Spinal cord (tissue), 10 donors: ENCODE data around the gene MPO. TPM values are rescaled to one million over a fixed set of nuclear protein-coding genes. Genes with fewer than 3 reads are reported as not detected.

Experiments
- DNase-seq, 6 donors: peaks; one replicate each; pipeline versions ENCODE4 v3.0.0 to v3.0.0-alpha.2; 2013 to 2015; ENCODE audit warnings: low spot score in 6 of 6, low read depth in 4 of 6
- H3K27ac ChIP-seq: one replicate; pipeline ENCODE4 v1.5.1; 2013; ENCODE audit warnings: low read depth, low read length, control low read depth
- H3K27me3 ChIP-seq: one replicate; pipeline ENCODE4 v1.6.1; 2013; ENCODE audit warnings: low read length; ENCODE audit not compliant: control insufficient read depth, insufficient read depth
- H3K36me3 ChIP-seq: one replicate; pipeline ENCODE4 v1.6.1; 2013; ENCODE audit warnings: low read length; ENCODE audit not compliant: control insufficient read depth, insufficient read depth
- H3K4me1 ChIP-seq: one replicate; pipeline ENCODE4 v1.6.1; 2013; ENCODE audit warnings: low read length; ENCODE audit not compliant: control insufficient read depth, insufficient read depth
- H3K4me3 ChIP-seq: one replicate; pipeline ENCODE4 v1.5.1; 2013; ENCODE audit warnings: low read depth, low read length, control low read depth
- H3K9me3 ChIP-seq: one replicate; pipeline ENCODE4 v1.6.1; 2013; ENCODE audit warnings: low read length; ENCODE audit not compliant: control insufficient read depth, insufficient read depth
- WGBS: methylation state at CpG from one replicate; pipeline ENCODE4 v1.1.5; 2013; ENCODE audit warnings: missing lambda C conversion rate; ENCODE audit not compliant: insufficient coverage; 5-methylcytosine and 5-hydroxymethylcytosine counted together
- polyA plus RNA-seq, 2 donors: library from polyadenylated mRNA; unstranded; fragments of 120-200 nt; gene quantifications; one replicate each; pipeline ENCODE4 v1.2.1, GENCODE V29; 2013; ENCODE audit not compliant: insufficient read length in 2 of 2
- total RNA-seq, 2 donors: library from RNA; depleted of rRNA in 1 of 2; stranded (reverse); fragments of 120-200 nt in 1 of 2; fragments of >200 nt in 1 of 2; gene quantifications; one replicate each; pipeline versions ENCODE4 v1.2.3 to v1.2.4, GENCODE V29; 2013 to 2014
- donor health status: healthy.

Gene MPO
- total and polyA plus RNA-seq, 4 donors: 1.9 to 71.2 (median 4.8) TPM

GRCh38 chr17:58279016-58279711, 1.6 kb downstream of the MPO start:
- Histone ChIP-seq H3K9me3 (no peaks in the 10 kb centered on the region), H3K27me3 (peaks cover 11% of the 10 kb centered on the region), H3K4me3 (no peak overlapping the region), H3K27ac (no peak overlapping the region), H3K36me3 (no peaks in the 10 kb centered on the region), H3K4me1 (peaks cover 23% of the 10 kb centered on the region)
- WGBS: 13% methylated on average over 59 of the region's 60 CpGs
- peak in 2 of 6 donors; percentile 28 to 66 for DNase-seq

GRCh38 chr17:58278661-58279015, 2.1 kb downstream of the MPO start:
- no peaks in the 10 kb centered on the region for H3K9me3 ChIP-seq
- WGBS: 41% methylated on average over 5 of the region's 5 CpGs
- H3K36me3 ChIP-seq: no peaks in the 10 kb centered on the region
- peak in 1 of 6 donors; percentile 17 for DNase-seq
- H3K4me3 ChIP-seq: no peak overlapping the region
- no peak overlapping the region for H3K27ac ChIP-seq
- peaks cover 11% of the 10 kb centered on the region for H3K27me3 ChIP-seq
- H3K4me1 ChIP-seq: peaks cover 23% of the 10 kb centered on the region

- H3K27ac ChIP-seq: no peak overlapping the region
Observed at GRCh38 chr17:58277802-58278595, 2.7 kb downstream of the MPO start.

DNA sequence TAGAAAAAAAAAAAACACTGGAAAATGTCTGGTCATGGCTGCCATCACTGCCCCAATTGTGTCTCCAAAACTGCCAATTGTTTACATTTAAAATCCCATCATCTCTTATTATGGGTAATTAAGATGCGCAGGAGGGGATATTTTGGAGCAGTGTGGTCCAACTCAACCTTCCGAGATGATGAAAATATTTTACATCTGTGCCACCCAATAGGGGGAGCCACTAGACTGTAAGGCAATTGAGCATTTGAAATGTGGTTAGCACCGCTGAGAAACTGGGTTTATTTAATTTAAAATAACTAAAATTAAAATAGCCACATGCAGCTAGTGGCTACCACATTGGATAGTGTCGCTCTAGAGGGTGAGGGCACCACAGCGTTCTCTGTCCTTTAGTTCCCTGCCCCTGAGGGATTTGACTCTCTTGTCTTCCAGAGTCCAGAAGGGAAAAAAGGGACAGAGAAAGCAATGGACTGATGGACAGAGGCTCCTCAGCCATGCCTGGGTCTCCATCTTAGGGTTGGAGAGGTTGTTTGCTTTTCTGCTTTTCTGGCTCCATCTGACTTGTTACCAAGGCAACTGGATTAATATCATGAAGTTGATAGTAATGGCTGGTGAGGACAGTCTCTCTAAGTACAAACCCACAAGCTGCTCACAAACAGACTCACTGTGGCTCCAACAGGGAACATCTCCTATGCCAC, 3.5 kb downstream of the MPO start:
- Histone ChIP-seq H3K4me3 (no peak overlapping the region), H3K27me3 (peaks cover 11% of the 10 kb centered on the region), H3K27ac (no peak overlapping the region), H3K4me1 (peaks cover 23% of the 10 kb centered on the region), H3K9me3 (no peaks in the 10 kb centered on the region), H3K36me3 (no peaks in the 10 kb centered on the region)
- 80% methylated on average over 2 of the region's 5 CpGs for WGBS
- peak in 2 of 6 donors; percentile 20 to 77 for DNase-seq

More at GRCh38 chr17:58277802-58278595, 2.7 kb downstream of the MPO start:
- 85% methylated on average over 31 of the region's 36 CpGs for WGBS
- no peak for DNase-seq
- no peaks in the 10 kb centered on the region for H3K36me3 ChIP-seq
- peaks cover 11% of the 10 kb centered on the region for H3K27me3 ChIP-seq
- H3K4me3 ChIP-seq: no peak overlapping the region
- H3K4me1 ChIP-seq: peaks cover 23% of the 10 kb centered on the region
- H3K9me3 ChIP-seq: no peaks in the 10 kb centered on the region

DNA sequence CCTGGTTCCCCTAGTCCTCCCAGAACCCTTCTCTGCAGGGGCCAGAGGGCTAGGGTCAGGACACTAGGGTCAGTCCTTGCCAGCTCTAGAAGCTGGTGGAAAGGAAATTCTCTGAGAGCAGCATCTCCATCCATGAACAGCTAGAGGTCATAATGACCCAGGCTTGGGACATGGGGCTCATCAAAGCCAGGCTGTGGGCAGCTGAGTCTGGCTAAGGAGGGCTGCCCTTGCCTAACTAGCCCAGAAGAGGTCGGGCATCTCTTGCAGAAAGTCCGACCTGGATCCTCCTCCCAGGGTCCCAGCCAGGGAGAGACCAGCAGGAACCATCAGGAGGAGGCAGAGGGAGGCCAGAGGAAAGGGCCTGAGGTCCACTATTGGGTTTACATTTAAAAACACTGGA, 4.3 kb downstream of the MPO start:
- Histone ChIP-seq H3K9me3 (no peaks in the 10 kb centered on the region), H3K27me3 (peaks cover 11% of the 10 kb centered on the region), H3K27ac (no peak overlapping the region), H3K4me1 (peaks cover 23% of the 10 kb centered on the region), H3K36me3 (no peaks in the 10 kb centered on the region), H3K4me3 (no peak overlapping the region)
- WGBS: 67% methylated on average over 2 of the region's 2 CpGs
- no peak for DNase-seq

DNA sequence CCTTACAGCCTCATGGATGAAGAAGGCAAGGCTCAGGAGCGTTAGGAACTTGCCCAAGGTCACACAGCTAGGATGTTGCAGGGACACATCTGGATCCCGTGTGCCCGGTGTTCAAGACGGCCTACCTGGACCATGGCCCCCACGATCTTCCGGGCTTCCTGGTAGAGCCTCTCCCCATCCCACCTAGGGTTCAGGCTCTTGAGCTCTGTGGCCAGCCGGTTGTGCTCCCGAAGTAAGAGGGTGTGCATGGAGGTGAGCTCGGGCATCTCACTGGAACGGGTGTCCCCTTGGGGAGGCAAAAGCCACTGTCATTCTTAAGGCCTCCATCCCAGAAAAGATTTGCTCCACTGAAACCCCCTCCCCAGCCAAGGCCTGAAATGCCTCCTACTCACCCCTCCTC, 5.3 kb downstream of the MPO start:
- Histone ChIP-seq H3K4me3 (no peak overlapping the region), H3K4me1 (peaks cover 23% of the 10 kb centered on the region), H3K36me3 (no peaks in the 10 kb centered on the region), H3K27ac (no peak overlapping the region), H3K9me3 (no peaks in the 10 kb centered on the region), H3K27me3 (peaks cover 8% of the 10 kb centered on the region)
- WGBS: 87% methylated on average over 10 of the region's 10 CpGs
- DNase-seq: no peak

- no peaks in the 10 kb centered on the region for H3K36me3 ChIP-seq
- 94% methylated on average over 14 of the region's 15 CpGs for WGBS
- H3K4me1 ChIP-seq: peaks cover 11% of the 10 kb centered on the region
- no peak overlapping the region for H3K27ac ChIP-seq
- peaks cover 3% of the 10 kb centered on the region for H3K27me3 ChIP-seq
- H3K4me3 ChIP-seq: no peak overlapping the region
- DNase-seq: no peak
- H3K9me3 ChIP-seq: no peaks in the 10 kb centered on the region
Observed at GRCh38 chr17:58273453-58274104, 7.2 kb downstream of the MPO start.

DNA sequence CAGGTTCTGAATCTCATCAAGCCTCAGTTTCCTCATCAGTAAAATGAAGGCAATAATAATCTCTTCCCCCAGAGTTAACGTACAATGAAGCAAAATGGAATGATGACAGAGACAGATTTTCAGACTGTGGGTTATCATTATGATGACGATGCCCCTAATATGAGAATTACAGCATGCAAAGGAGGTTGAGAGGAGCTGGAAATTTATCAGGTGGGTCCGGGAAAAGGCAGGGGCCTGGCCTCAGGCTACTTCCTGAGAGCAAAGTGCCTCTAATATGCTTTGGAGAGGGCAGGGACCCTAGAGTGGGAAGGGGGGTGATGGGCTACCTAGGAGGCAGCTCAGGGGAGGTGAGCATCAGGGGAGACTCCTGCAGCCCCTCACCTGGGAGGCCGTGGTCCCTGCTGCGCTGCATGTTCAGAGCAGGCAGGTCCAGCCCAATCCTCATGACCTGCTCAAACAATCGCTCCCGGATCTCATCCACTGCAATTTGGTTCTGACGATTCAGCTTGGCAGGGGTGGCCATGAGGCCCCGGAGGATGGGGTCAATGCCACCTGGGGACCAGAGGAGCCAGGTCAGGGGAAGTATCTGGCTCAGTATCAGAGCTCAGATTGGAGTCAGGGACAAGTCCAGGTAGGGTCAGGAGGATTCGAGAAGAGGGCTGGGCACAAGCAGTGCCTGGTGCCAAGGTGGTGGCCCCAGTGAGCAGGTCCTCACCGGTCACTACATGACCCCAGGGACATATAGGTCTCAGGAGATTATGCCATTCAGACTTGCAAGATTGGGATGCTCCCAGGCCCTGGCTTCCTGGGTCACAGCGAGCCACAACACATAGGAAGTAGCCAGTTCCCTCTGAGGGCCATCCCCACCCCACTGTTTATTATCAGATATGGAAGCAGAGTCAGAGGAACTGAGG, 8.1 kb downstream of the MPO start:
- Histone ChIP-seq H3K36me3 (no peaks in the 10 kb centered on the region), H3K9me3 (no peaks in the 10 kb centered on the region), H3K27ac (no peak overlapping the region), H3K4me1 (peaks cover 1% of the 10 kb centered on the region), H3K4me3 (no peak overlapping the region), H3K27me3 (no peaks in the 10 kb centered on the region)
- no peak for DNase-seq
- WGBS: 90% methylated on average over 11 of the region's 12 CpGs
